Pancreas (tissue), 10 donors: Measurements from ENCODE around the gene CCDC192. TPM values are rescaled to one million over a fixed set of nuclear protein-coding genes. Genes with fewer than 3 reads are reported as not detected.

Experiments
- ATAC-seq, 4 donors: fragments of 200-7000 bp; cut with Tn5 transposase; one replicate each; pipeline versions ENCODE4 v1.8.0 to v1.9.1; 2020; ENCODE audit warnings: mild to moderate bottlenecking in 4 of 4, moderate library complexity in 4 of 4
- DNase-seq, 6 donors: peaks; one replicate each; pipeline ENCODE4 v3.0.0-alpha.2; 2020
- FAIRE-seq: peaks from 2 replicates; lab custom pipeline; 2012; peaks lifted over from hg19 to GRCh38; lab: Jason Lieb, UNC
- H3K27ac ChIP-seq, 4 donors: fragments of 200-600 bp; sonication (generic); 1 replicate in 3 of 4; 2 replicates in 1 of 4; pipeline versions ENCODE4 v1.5.0 to v1.8.0; 2020
- H3K27me3 ChIP-seq, 4 donors: fragments of 200-600 bp; one replicate each; pipeline ENCODE4 v1.8.0; 2021
- H3K36me3 ChIP-seq, 3 donors: fragments of 200-600 bp; sonication (generic) in 1 of 3; one replicate each; pipeline versions ENCODE4 v1.5.0 to v1.8.0; 2020 to 2021
- H3K4me1 ChIP-seq, 3 donors: fragments of 200-600 bp; one replicate each; pipeline ENCODE4 v1.8.0; 2021
- H3K4me3 ChIP-seq, 4 donors: fragments of 200-600 bp; sonication (generic) in 2 of 4; one replicate each; pipeline versions ENCODE4 v1.5.0 to v1.8.0; 2020 to 2021
- H3K9me3 ChIP-seq, 4 donors: fragments of 200-600 bp; one replicate each; pipeline ENCODE4 v1.8.0; 2021
- WGBS, 2 donors: extraction: QIAGEN DNeasy Blood & Tissue Kit; methylation state at CpG; one replicate each; pipeline ENCODE4 v1.1.7; 2013; 5-methylcytosine and 5-hydroxymethylcytosine counted together
- intact Hi-C, 3 donors: fragments of 100-400 bp; cut with DNase I; formaldehyde crosslinking; loops; one replicate each; pipeline versions ENCODE4 v1.11.1 to v1.14.2; 2022
- polyA plus RNA-seq, 2 donors: library from polyadenylated mRNA; stranded (reverse); fragments of 200-250 nt; gene quantifications; one replicate each; pipeline ENCODE4 v1.2.3, GENCODE V29; 2013
- total RNA-seq, 6 donors: library from RNA; stranded (reverse); fragmentation: NEBNext Ultra II Directional in 4 of 6; extraction: Animal tissue kit (Norgen Biotek cat#: 25700) in 4 of 6; gene quantifications; one replicate each; pipeline versions ENCODE4 v1.2.1 to v1.2.4, GENCODE V29; 2021 to 2023
- TF ChIP-seq, protein P1 (sequence below), 4 donors: fragments of 200-600 bp; sonication (generic) in 3 of 4; IDR thresholded peaks; one replicate each; pipeline versions ENCODE4 v1.5.0 to v1.8.0; 2021; ENCODE audit warnings: antibody characterized with exemption in 4 of 4
- donor health status: healthy with polysubstance abuse.
- donor health status: DM: no; HTN: no; CAD: no; lungs with moderate emphysema.
- donor health status: DM: no; HTN: no; CAD: no.
- donor health status: control.
- donor health status: control.
- donor health status: Bipolar disorder and iron deficiency.
- donor health status: DM: yes; HTN: yes; CAD: no.
- donor health status: DM: no; HTN: no; CAD: no.
- donor health status: DM: no; HTN: no; CAD: no.
- donor health status: DM: yes; HTN: yes; CAD: no.

CCDC192 gene
- total and polyA plus RNA-seq, 8 donors: not detected

DNA sequence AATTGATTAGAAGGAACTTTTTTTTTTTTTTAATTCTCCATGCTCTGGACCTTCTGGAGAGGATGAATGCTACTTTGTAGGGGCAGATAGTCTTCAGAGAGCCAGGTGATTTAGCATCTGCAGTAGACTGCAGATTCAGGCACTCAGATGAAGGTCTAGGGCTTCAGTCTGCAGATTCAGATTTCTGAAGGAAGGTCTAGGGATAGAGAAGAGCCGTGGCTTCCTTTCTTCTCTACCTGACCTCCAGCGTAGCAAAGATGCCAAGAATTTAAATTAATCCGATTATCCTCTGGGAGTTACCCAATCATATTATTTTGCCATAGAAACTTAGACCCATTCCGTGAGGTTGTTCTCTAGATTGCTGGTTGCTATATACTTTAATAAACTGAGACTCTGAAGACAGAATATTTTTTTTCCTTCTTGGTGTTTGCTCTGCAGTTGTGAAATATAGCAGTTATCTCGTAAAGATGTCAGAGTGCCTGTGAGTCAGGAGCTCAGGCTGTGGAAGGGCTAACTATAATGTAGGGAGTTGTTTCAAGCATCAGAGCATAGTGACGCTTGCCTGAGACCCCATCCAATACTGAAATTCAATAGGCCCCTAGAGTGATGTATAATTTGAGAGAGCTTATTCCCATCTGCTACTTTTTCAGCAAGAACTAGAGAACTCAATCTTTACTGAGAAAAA, 247.7 kb downstream of the CCDC192 start:
- Histone ChIP-seq H3K27ac (no peak overlapping the region), H3K4me3 (no peak overlapping the region), H3K27me3 (no peaks in the 10 kb centered on the region), H3K4me1 (no peaks in the 10 kb centered on the region), H3K36me3 (no peaks in the 10 kb centered on the region), H3K9me3 (no peaks in the 10 kb centered on the region)
- ATAC-seq: peak in 1 of 4 donors; percentile 45
- intact Hi-C loops: no loop called here
- TF ChIP-seq, protein P1, sequence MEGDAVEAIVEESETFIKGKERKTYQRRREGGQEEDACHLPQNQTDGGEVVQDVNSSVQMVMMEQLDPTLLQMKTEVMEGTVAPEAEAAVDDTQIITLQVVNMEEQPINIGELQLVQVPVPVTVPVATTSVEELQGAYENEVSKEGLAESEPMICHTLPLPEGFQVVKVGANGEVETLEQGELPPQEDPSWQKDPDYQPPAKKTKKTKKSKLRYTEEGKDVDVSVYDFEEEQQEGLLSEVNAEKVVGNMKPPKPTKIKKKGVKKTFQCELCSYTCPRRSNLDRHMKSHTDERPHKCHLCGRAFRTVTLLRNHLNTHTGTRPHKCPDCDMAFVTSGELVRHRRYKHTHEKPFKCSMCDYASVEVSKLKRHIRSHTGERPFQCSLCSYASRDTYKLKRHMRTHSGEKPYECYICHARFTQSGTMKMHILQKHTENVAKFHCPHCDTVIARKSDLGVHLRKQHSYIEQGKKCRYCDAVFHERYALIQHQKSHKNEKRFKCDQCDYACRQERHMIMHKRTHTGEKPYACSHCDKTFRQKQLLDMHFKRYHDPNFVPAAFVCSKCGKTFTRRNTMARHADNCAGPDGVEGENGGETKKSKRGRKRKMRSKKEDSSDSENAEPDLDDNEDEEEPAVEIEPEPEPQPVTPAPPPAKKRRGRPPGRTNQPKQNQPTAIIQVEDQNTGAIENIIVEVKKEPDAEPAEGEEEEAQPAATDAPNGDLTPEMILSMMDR (IDR thresholded peaks at IDR 0.05): no peak
- no peak for DNase-seq
- FAIRE-seq: peak; percentile 5
- WGBS, 2 donors: 72 to 83% methylated on average over 6 of the region's 6 CpGs

DNA sequence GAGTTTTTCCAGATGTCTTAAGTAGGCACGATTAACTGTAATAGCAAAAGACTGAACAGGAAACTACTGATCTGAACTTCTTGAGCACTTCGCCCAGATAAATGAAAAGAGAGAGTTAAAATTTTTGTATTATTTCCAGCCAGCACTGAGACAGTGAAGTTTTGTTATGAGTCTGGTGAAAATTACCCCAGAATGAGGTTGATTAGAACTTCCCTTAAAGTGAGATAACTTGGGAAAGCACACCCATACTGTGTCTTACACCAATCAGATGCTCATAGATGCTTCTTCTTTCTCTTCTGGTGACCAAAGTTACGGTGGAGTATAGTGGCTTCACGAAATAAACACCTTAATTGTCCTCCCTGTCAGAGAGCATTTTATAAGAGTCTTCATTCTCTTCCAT, 248.6 kb downstream of the CCDC192 start:
- H3K27ac ChIP-seq: no peak overlapping the region
- FAIRE-seq: no peak
- no peaks in the 10 kb centered on the region for H3K27me3 ChIP-seq
- ATAC-seq: no peak
- intact Hi-C loops: no loop called here
- no peak for DNase-seq
- H3K4me3 ChIP-seq: no peak overlapping the region
- no peaks in the 10 kb centered on the region for H3K9me3 ChIP-seq
- TF ChIP-seq, protein P1 (IDR thresholded peaks at IDR 0.05): no peak
- 92 to 93% methylated on average over 4 of the region's 4 CpGs for WGBS, 2 donors
- no peaks in the 10 kb centered on the region for H3K36me3 ChIP-seq
- H3K4me1 ChIP-seq: no peaks in the 10 kb centered on the region

DNA sequence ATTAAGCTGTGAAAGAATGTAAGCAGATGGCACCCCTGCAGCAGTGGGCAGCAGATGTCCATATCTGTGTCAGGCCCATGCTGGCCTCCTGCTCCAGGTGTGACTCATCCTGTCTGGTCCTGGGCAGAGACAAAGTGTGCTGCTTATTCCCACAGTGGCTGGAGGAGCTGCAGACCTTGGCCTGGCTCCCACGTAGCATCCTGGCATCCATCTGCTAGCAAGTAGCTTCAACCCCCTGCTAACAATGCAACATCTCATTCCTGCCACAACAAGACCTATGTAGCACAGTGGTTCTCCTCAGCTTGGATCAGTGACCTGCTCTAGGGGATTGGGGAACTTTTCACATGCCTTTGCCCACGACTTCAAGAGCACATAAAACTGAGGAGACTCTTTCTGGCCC, 254.0 kb downstream of the CCDC192 start:
- Histone ChIP-seq H3K27ac (no peak overlapping the region), H3K9me3 (no peaks in the 10 kb centered on the region), H3K4me3 (no peak overlapping the region), H3K4me1 (peaks cover 7 to 35% (median 22%) of the 10 kb centered on the region in 3 donors), H3K27me3 (no peaks in the 10 kb centered on the region), H3K36me3 (no peaks in the 10 kb centered on the region)
- TF ChIP-seq, protein P1 (IDR thresholded peaks at IDR 0.05): no peak
- intact Hi-C loops: no loop called here
- ATAC-seq: peak in 3 of 4 donors; percentile 19 to 33 (median 28)
- no peak for DNase-seq
- no peak for FAIRE-seq
- WGBS, 2 donors: 60 to 74% methylated on average over 2 of the region's 2 CpGs

DNA sequence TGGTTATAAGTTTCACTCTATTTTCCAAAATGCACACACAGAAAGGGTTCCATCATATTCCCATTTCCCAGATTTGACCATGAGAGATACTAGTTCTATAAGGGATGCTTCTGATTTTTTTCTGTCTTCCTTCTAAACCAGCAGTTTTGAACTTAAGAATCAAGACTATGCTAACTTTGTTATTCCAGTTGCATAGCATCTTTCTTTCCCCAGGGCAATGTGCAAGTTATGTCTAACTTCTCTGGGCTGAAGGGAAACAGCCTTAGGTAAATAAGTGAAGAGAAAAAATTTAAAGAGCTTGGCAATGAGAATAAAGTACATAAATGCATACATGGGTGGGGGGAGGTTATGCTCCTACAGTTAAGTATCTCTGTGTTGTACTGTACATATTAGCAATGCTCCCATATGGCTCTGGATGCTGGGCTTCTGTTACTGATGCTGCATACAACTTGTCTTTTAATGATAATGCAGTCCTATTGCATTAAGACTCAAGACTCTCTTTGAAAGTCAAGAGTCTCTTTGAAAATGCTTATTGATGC, 254.6 kb downstream of the CCDC192 start:
- Histone ChIP-seq H3K4me1 (peaks cover 7 to 35% (median 22%) of the 10 kb centered on the region in 3 donors), H3K36me3 (no peaks in the 10 kb centered on the region), H3K4me3 (no peak overlapping the region), H3K27ac (peak overlapping the region in 3 of 4 donors; percentile 36 to 83 (median 59)), H3K9me3 (no peaks in the 10 kb centered on the region), H3K27me3 (no peaks in the 10 kb centered on the region)
- intact Hi-C loops: no loop called here
- TF ChIP-seq, protein P1 (IDR thresholded peaks at IDR 0.05): no peak
- FAIRE-seq: no peak
- ATAC-seq: no peak
- DNase-seq: no peak

DNA sequence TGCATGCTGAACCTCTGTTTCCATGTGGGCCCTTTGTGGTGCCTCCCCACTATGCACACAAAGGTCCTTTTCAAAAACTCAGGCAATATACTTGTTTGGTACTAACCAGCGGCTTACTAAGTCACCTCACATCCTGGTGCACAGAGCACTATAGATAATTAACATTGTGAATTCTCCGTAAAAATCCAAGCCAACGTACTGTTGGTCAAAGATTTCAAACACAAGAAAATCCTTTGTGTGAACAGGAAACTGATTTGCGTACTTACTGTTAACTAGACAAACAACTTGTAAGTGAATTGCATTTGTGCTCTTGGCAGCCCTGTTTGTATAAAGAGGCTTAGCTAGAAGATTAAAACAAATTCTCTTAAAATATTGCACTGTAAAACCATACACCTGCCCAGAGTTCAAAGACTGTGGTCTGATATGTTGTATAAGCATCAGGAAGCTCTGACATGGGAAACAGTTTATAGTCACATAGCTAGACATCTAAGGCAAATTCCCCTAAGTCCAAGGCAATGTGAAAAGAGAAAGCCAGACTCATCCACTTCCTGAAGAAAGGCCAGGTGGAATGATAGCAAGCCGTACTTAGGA, 255.3 kb downstream of the CCDC192 start:
- FAIRE-seq (peak; percentile 93), DNase-seq (no peak), ATAC-seq (peak; percentile 45 to 73 (median 63))
- H3K36me3 ChIP-seq: no peaks in the 10 kb centered on the region
- H3K4me3 ChIP-seq: no peak overlapping the region
- TF ChIP-seq, protein P1 (IDR thresholded peaks at IDR 0.05): no peak
- peaks cover 7 to 35% (median 22%) of the 10 kb centered on the region in 3 donors for H3K4me1 ChIP-seq
- no peaks in the 10 kb centered on the region for H3K9me3 ChIP-seq
- WGBS, 2 donors: 15 to 22% methylated on average over 5 of the region's 5 CpGs
- H3K27me3 ChIP-seq: no peaks in the 10 kb centered on the region
- intact Hi-C loops: no loop called here
- peak overlapping the region; percentile 24 to 83 (median 48) for H3K27ac ChIP-seq
